A549 (cell line): ENCODE measurements around the gene TSPEAR.

Experiments
- CBX2 ChIP-seq: fragments of 200-600 bp; sonication (generic); IDR thresholded peaks from 2 replicates; pipeline ENCODE4 v1.6.1; 2016; ENCODE audit warnings: low read depth, mild to moderate bottlenecking, borderline replicate concordance
- CTCF ChIP-seq: fragments of >200 bp; sonication (Bioruptor Twin); formaldehyde crosslinking; IDR thresholded peaks from 3 replicates; pipeline ENCODE4 v1.5.1; 2016
- FOSL2 ChIP-seq, 2 experiments: fragments of 450-650 bp in 1 of 2; fragments of >200 bp in 1 of 2; sonication (Bioruptor Twin) in 1 of 2; formaldehyde crosslinking; IDR thresholded peaks; 2 replicates each; pipeline versions ENCODE4 v1.5.0 to v1.6.1; 2016 to 2020; ENCODE audit warnings: mild to moderate bottlenecking in 1 of 2, moderate library complexity in 1 of 2
- KDM5A ChIP-seq: fragments of 200-600 bp; sonication (generic); IDR thresholded peaks from 2 replicates; pipeline ENCODE4 v1.6.1; 2016; ENCODE audit warnings: antibody characterized with exemption, mild to moderate bottlenecking
- MAFK ChIP-seq: fragments of 450-650 bp; IDR thresholded peaks from 2 replicates; pipeline ENCODE4 v1.6.1; 2014; ENCODE audit not compliant: partially characterized antibody
- MAZ ChIP-seq: fragments of 150-350 bp; IDR thresholded peaks from 2 replicates; pipeline ENCODE4 v1.6.1; 2014; ENCODE audit warnings: antibody characterized with exemption, low read depth, low read length, borderline replicate concordance
- POLR2A ChIP-seq: IDR thresholded peaks from 2 replicates; pipeline ENCODE4 v1.6.1; 2012; ENCODE audit warnings: mild to moderate bottlenecking, low read length
- SMC3 ChIP-seq: fragments of >200 bp; sonication (Bioruptor Twin); formaldehyde crosslinking; IDR thresholded peaks from 3 replicates; pipeline ENCODE4 v1.6.1; 2018; ENCODE audit warnings: inconsistent platforms
- TP53 ChIP-seq: fragments of 250-450 bp; sonication (Bioruptor Pico); IDR thresholded peaks from 2 replicates; pipeline ENCODE4 v1.5.0; 2021; ENCODE audit warnings: mild to moderate bottlenecking, moderate library complexity

GRCh38 chr21:44703731-44704635 lies 7.4 kb downstream of the TSPEAR start:
- TF ChIP-seq SMC3 (no peak), MAZ (no peak), CTCF (no peak), KDM5A (no peak), POLR2A (no peak), MAFK (no peak), TP53 (CRISPR knock-in tag) (no peak), FOSL2 (IDR thresholded peaks at IDR 0.05) (no peak), FOSL2 (CRISPR knock-in tag; IDR thresholded peaks at IDR 0.05) (no peak), CBX2 (no peak)
